ENCODE data around the gene RPTOR.

GRCh38 chr17:80838311-80839025, 293.8 kb downstream of the RPTOR start:
- TF ChIP-seq POLR2A (IDR thresholded peaks at IDR 0.05) (no peak), CTCF (IDR thresholded peaks at IDR 0.05 in 4 of 5, conservative IDR thresholded peaks at IDR 0.05 in 1 of 5) (no peak)

Data from gastrocnemius medialis (tissue), 4 donors.